Effector CD4-positive, alpha-beta T cell (primary cell): Measurements from ENCODE around the gene KCNK15.
"Not testable (repeated sequence)": the region's sequence is repeated elsewhere in the genome, so short reads cannot be mapped to it uniquely, and the experiment has no call there.

ENCODE experiments used
- DNase-seq: peaks from one replicate; pipeline ENCODE4 v3.0.0-alpha.2; 2020

The KCNK15 gene

GRCh38 chr20:44759595-44759994, 13.9 kb downstream of the KCNK15 start:
- DNase-seq: no peak

- DNase-seq: no peak
These were observed 15.8 kb downstream of the KCNK15 start for GRCh38 chr20:44761423-44761822.

- no peak for DNase-seq
These were observed 16.9 kb downstream of the KCNK15 start for GRCh38 chr20:44762466-44763140.

DNA sequence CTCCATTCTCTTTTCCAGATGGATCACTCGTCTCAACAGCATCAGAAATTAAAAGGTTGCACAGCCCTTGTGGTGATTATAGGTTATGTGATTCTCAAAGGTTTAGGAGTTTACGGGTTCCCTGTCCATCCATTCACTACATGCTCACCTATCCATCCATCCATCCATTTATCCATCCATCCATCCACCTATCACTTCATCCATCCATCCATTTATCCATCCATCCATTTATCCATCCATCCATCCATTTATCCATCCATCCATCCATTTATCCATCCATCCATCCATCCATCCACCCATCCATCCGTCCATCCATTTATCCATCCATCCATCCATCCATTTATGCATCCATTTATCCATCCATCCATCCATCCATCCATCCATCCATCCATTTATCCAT, 18.1 kb downstream of the KCNK15 start:
- DNase-seq: not testable (repeated sequence)

DNA sequence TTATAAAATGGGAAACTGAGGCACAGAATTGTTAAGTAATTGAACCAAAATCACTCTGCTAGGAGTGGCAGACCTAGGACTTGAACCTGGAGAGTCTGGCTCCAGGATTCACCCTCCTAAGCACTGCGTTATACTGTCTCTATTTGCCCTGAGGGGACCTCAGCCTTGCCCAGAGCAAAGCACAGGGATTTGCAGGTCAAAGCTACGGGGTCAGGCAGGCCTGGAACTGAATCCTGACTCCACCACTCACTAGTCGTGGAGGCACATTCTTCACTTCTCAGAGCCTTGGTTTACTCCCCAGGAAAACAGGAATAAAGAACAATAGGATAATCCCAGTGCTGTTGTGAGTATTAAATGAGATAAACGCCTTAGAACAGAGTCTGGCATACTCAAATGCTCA, 19.4 kb downstream of the KCNK15 start:
- DNase-seq: no peak

GRCh38 chr20:44765701-44766347, 20.2 kb downstream of the KCNK15 start:
- no peak for DNase-seq

GRCh38 chr20:44768256-44768655, 22.6 kb downstream of the KCNK15 start:
- no peak for DNase-seq

DNA sequence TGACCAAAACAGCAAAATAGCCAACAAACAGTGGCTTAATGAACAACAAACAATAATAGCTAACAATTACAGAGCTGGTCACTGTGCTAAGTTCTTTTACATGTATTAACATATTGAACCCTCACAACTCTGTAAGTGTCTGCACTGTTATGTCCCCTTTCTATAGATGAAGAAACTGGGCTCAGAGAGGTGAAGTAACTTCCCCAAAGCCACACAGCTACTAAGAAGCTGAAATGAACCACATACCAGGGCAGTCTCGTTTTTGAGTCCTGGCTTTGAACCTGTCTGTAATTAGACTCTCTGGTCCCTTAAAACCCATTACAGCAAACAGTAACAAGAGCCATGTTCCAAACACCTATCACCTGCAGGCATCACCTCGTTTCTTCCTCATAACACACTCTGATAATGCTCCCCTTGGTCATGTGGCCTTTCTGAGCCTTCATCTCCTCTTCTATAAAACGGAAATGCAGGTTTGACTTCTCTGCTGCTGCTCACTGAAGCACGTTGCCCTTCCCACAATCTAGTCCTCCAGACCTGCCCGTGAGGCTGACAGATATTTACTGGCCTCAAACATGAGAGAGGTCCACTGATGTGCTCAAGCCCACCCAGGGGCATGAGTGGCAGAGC, 23.3 kb downstream of the KCNK15 start:
- DNase-seq: no peak

GRCh38 chr20:44769481-44769863, 23.8 kb downstream of the KCNK15 start:
- no peak for DNase-seq

- DNase-seq: no peak
These were observed 25.0 kb downstream of the KCNK15 start for GRCh38 chr20:44770484-44771171.

- DNase-seq: no peak
These were observed 25.5 kb downstream of the KCNK15 start for GRCh38 chr20:44771172-44771535.

DNA sequence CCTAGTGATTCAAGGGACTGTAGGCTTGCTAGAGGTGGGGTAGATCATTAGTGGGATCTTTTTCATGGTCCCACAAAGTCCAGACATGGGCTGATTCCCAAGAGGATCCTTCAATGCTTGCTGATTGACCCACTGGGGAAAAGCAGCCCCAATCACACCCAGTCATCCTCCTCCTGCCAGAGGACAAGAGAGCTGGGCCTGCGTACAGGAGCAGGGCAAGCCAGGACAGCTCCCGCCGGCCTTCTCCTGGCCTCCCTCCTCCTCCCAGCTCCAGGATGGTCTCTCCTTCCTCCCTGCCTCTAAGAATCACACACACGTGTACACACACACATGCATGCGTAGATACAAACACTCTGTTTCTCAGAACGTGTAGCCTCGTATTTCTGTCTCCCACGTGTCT, 27.0 kb downstream of the KCNK15 start:
- no peak for DNase-seq

DNA sequence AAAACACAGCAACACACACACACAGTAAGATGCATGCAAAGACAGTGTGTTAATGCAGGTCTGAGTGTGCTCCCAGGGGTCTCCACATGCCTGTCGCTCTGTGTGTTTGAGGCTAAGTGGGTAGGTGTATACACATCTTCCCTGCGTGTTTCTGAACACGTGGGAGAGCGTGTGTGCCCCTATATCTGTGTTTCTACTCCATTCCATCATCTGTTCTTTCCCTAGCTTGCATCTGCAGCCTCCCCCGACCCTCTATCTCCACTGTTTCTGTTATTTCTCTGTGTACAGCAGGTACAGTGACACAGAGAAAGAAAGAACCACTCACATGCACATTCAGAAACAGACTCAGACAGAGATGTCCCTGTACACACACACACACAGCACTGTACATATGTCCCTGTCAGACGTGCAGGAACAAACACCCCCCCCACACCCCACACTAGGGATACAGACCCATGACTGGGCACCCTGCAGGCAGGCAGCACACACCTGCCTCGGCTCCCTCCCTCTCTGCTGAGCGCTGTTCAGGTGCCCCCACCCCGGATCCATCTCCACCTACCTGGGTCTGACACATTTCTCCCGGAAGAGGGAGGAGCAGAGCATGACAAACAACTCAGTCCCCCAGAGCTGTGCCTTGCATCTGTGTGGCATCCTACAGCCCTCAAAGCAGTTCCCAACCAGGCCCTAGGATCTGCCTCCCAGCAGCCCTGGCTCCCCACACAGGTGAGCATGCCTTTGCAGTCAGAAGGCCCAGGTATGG, 27.6 kb downstream of the KCNK15 start:
- DNase-seq: no peak

DNA sequence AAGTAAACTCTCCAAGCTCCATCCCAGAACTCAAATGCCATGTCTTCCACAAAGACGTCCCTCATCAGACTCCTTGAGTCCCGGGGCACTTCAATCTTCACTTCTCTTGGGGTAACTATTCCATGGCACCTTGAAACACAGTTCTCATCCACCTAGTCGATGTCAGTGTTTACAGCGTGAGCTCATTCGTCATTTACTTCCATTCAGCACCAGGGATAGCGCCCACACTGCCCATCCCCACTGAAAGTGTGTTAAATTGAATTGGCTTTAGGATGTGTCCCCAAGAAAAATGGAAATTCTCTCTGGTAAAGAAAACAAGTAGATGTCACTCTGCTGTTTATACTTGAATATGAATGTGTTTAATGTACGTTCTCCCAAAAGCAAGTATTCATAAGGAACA, 31.3 kb downstream of the KCNK15 start:
- no peak for DNase-seq

- no peak for DNase-seq
These were observed 34.6 kb downstream of the KCNK15 start for GRCh38 chr20:44780226-44780625.

DNA sequence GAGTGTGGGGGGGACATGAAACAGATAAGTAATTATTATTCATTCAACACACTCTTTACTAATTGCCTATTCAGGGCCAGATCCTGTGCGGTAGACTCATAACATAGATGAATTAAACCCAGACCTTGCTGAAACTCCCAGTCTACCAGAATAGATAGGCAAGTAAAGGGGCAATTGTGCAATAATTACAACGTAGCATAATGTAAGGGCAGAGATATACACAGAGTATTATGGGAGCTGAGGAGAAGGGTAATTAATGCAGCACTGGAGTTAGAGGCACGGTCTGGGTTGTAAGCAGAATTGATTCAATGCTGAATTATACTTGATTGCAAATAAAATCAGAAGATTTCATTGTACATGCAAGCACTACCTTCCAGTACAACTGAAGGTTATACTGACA, 35.5 kb downstream of the KCNK15 start:
- DNase-seq: no peak

GRCh38 chr20:44781791-44782190, 36.1 kb downstream of the KCNK15 start:
- DNase-seq: no peak

- no peak for DNase-seq
These were observed 39.0 kb downstream of the KCNK15 start for GRCh38 chr20:44784688-44785087.

DNA sequence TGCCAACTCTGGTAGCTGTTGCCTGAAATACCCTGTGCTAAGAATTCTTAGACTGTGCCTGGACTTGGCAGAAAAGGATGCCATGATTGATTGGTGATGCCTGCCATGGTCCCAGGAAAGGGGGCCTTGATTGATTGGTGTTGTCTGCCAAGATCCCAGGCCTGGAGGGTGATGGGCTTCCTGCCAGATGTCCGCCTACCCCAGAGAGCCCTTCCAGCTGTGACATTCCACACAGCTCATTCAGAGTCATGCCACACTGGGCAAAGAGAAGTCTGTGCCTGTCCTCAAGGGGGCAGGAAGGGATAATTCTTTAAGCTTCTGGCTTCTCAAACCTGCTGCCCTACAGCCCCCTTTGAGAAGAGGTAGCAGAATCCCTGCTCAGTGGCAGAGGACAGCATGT, 40.1 kb downstream of the KCNK15 start:
- DNase-seq: no peak

DNA sequence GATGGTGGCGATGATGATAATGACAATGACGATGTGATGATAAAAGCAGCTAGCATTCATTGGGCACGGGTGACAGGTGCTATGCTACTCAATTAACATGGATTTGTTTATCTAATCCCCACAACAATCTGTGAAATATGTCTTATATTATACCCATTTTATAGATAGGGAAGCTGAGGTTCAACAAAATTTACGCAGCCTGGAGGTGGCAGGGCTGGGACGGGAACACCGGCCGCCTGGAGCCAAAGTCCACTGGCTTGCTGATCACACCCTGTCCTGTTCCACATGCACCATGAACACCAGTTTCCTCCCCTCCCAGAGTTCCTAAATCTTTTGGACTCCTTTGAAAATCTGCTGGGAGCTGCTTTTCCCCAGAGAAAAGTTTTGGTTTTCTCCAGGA, 41.6 kb downstream of the KCNK15 start:
- DNase-seq: no peak

DNA sequence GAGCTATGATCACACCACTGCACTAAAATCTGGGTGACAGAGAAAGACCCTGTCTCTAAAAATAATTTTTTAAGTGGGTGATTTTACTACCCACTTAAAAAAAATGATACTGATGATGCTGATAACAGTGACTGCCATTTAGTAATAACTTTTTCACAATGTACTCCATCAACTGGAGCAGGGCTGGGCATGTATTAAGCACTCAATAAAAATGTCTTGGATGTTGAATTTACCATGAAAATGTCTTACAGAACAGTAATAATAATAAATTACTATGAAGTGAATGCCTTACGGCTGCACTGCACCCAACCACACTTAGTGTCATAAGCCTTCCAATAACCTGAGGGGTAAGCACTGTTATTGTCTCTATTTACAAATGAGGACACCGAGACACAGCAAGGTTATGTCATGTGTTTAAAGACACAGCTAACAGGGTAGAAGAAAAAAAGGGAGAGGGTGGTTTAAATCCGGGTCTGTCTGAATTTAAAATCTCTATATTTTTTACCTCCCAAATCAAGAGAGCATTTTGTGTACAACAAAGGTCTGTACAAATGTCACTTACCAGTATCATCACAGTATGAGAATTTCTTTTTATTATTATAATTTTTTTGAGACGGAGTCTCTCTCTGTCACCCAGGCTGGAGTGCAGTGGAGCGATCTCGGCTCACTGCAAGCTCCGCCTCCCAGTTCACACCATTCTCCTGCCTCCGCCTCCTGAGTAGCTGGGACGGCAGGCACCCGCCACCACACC, 43.2 kb downstream of the KCNK15 start:
- DNase-seq: no peak

- DNase-seq: no peak
These were observed 45.2 kb downstream of the KCNK15 start for GRCh38 chr20:44790638-44791393.
